GM19043 (cell line): ENCODE data around the gene BCL2L15.

ENCODE experiments used
- ATAC-seq: cut with Tn5 transposase; IDR thresholded peaks from one replicate; pipeline ENCODE4 v1.9.1; 2021; ENCODE audit warnings: low read depth; ENCODE audit not compliant: unreplicated experiment

Gene BCL2L15

GRCh38 chr1:113836534-113836933 lies 50.8 kb downstream of the BCL2L15 start:
- ATAC-seq: no peak

GRCh38 chr1:113835686-113836290 lies 51.6 kb downstream of the BCL2L15 start:
- no peak for ATAC-seq

GRCh38 chr1:113834716-113835115 lies 52.7 kb downstream of the BCL2L15 start:
- no peak for ATAC-seq
